Small intestine (tissue), 7 donors: ENCODE results near the gene UBE2J2. TPM values are rescaled to one million over a fixed set of nuclear protein-coding genes. Genes with fewer than 3 reads are reported as not detected.

Experiments
- DNase-seq, 2 donors: peaks; one replicate each; pipeline versions ENCODE4 v3.0.0 to v3.0.0-alpha.2; 2013
- FAIRE-seq: peaks from 2 replicates; lab custom pipeline; 2012; peaks lifted over from hg19 to GRCh38; lab: Jason Lieb, UNC
- H3K27ac ChIP-seq, 3 donors: one replicate each; pipeline ENCODE4 v1.5.1; 2013; ENCODE audit warnings: low read length in 2 of 3, mild to moderate bottlenecking in 2 of 3, control low read depth in 1 of 3, inconsistent platforms in 1 of 3, low read depth in 1 of 3, moderate library complexity in 1 of 3
- H3K27me3 ChIP-seq, 3 donors: one replicate each; pipeline ENCODE4 v1.6.1; 2013; ENCODE audit warnings: low read length in 3 of 3, inconsistent platforms in 1 of 3; ENCODE audit not compliant: control insufficient read depth in 3 of 3, insufficient read depth in 3 of 3
- H3K36me3 ChIP-seq, 3 donors: one replicate each; pipeline ENCODE4 v1.6.1; 2013; ENCODE audit warnings: low read length in 3 of 3, inconsistent platforms in 1 of 3, low read depth in 1 of 3, mild to moderate bottlenecking in 1 of 3, moderate library complexity in 1 of 3; ENCODE audit not compliant: control insufficient read depth in 3 of 3, insufficient read depth in 2 of 3
- H3K4me1 ChIP-seq, 3 donors: one replicate each; pipeline ENCODE4 v1.6.1; 2013; ENCODE audit warnings: low read length in 2 of 3, inconsistent platforms in 1 of 3, low read depth in 1 of 3, mild to moderate bottlenecking in 1 of 3, moderate library complexity in 1 of 3; ENCODE audit not compliant: control insufficient read depth in 3 of 3, insufficient read depth in 2 of 3
- H3K4me3 ChIP-seq, 3 donors: one replicate each; pipeline ENCODE4 v1.5.1; 2013; ENCODE audit warnings: low read length in 3 of 3, control low read depth in 1 of 3, inconsistent platforms in 1 of 3, low read depth in 1 of 3, mild to moderate bottlenecking in 1 of 3, moderate library complexity in 1 of 3
- H3K9me3 ChIP-seq, 2 donors: one replicate each; pipeline ENCODE4 v1.6.1; 2013; ENCODE audit warnings: low read depth in 1 of 2, low read length in 1 of 2; ENCODE audit not compliant: control insufficient read depth in 2 of 2, insufficient read depth in 1 of 2
- WGBS, 3 donors: extraction: QIAGEN DNeasy Blood & Tissue Kit; methylation state at CpG; one replicate each; pipeline ENCODE4 v1.1.7; 2013; 5-methylcytosine and 5-hydroxymethylcytosine counted together
- polyA plus RNA-seq, 4 donors: library from polyadenylated mRNA; stranded (reverse) in 3 of 4; unstranded in 1 of 4; fragments of 200-250 nt in 3 of 4; fragments of 120-200 nt in 1 of 4; gene quantifications; one replicate each; pipeline versions ENCODE4 v1.2.1 to v1.2.3, GENCODE V29; 2013
- donor health status: healthy with polysubstance abuse.
- donor health status: control.
- donor health status: control.
- donor health status: Bipolar disorder and iron deficiency.
- donor health status: healthy.

Gene UBE2J2
- polyA plus RNA-seq, 4 donors = 45.9 to 67.0 (median 60.7) TPM

DNA sequence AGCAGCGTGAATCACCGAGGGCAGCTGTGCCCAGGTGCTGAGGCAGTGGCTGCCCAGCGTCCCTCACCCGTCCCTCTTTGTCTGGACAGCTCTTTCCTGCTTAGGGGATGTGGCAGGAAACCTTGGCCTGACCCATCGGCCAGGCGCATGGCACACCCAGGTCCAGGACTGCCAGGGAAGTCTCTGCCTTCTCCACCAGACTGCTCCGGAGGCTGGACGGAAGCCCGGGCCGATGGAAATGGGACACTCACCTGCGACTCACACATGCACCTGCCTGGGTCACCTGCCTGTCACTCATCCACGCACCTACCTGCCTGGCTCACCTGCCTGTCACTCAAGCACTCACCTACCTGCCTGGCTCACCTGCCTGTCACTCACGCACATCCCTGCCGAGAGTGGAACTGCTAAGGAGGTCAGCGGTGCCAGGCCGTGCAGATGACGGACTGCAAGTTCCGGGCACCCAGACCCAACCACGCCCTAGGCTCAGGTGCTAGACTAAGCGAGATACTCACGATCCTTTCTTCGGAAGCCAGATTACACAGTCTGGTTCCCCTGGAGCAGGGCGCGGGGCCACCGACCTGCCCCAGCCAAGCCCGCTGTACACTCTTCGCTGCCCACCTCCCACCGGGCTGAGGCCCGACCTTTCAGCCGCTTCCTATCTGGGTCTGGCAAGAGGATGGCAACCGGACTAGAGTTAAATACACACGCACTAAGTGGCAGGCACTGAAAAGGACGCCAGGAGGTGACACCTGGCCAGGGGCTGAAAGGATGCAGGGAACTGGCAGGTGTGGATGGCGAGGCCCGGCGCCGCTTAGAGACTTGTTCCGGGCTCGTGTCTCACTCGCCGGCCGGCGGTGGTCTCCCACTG is 1.1 kb downstream of the UBE2J2 start:
- peak; percentile 51 to 82 for DNase-seq
- Histone ChIP-seq H3K27me3 (no peaks in the 10 kb centered on the region), H3K36me3 (peaks cover 0 to 42% (median 2%) of the 10 kb centered on the region in 3 donors), H3K9me3 (no peaks in the 10 kb centered on the region), H3K27ac (peak overlapping the region; percentile 19 to 87 (median 86)), H3K4me3 (peak overlapping the region; percentile 68 to 97 (median 95)), H3K4me1 (peaks cover 3 to 30% (median 10%) of the 10 kb centered on the region in 3 donors)
- WGBS, 3 donors = 12 to 28% (median 22%) methylated on average over 42 to 43 of the region's 43 CpGs
- no peak for FAIRE-seq

GRCh38 chr1:1270813-1271212 is 2.8 kb downstream of the UBE2J2 start:
- 68 to 84% (median 82%) methylated on average over 7 of the region's 7 CpGs for WGBS, 3 donors
- Histone ChIP-seq H3K4me1 (peaks cover 3 to 30% (median 10%) of the 10 kb centered on the region in 3 donors), H3K27me3 (no peaks in the 10 kb centered on the region), H3K36me3 (peaks cover 0 to 57% (median 6%) of the 10 kb centered on the region in 3 donors), H3K4me3 (no peak overlapping the region), H3K9me3 (no peaks in the 10 kb centered on the region), H3K27ac (no peak overlapping the region)
- FAIRE-seq (no peak), DNase-seq (no peak)

DNA sequence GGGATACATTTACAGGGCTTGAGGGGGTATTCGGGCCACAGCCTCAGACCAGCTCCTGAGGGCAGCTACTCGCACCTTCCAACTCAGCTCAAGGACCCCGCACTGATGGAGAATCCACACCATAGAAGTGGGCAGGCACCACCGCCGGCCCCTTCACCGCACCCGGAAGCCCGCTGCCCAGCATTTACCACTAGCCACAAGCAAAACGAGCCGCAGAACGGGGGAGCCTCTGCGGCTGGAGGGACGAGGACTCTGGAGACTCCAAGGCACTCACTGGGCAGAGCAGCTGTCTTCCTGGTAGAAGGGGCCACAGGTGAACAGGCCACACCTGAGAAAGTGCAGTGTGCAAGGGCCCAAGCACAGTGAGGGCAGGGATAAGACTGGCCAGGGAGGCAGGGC is 5.4 kb downstream of the UBE2J2 start:
- no peak for FAIRE-seq
- Histone ChIP-seq H3K27ac (no peak overlapping the region), H3K27me3 (no peaks in the 10 kb centered on the region), H3K36me3 (peaks cover 0 to 79% (median 7%) of the 10 kb centered on the region in 3 donors), H3K9me3 (no peaks in the 10 kb centered on the region), H3K4me3 (no peak overlapping the region), H3K4me1 (peaks cover 3 to 20% (median 10%) of the 10 kb centered on the region in 3 donors)
- WGBS, 3 donors = 96 to 97% (median 96%) methylated on average over 13 of the region's 13 CpGs
- DNase-seq = no peak

GRCh38 chr1:1267488-1268283 is 6.0 kb downstream of the UBE2J2 start:
- no peak overlapping the region for H3K27ac ChIP-seq
- WGBS, 3 donors = 95 to 97% (median 95%) methylated on average over 39 of the region's 39 CpGs
- peaks cover 3 to 84% (median 13%) of the 10 kb centered on the region in 3 donors for H3K36me3 ChIP-seq
- DNase-seq (no peak), FAIRE-seq (no peak)
- peaks cover 3 to 20% (median 10%) of the 10 kb centered on the region in 3 donors for H3K4me1 ChIP-seq
- H3K27me3 ChIP-seq = no peaks in the 10 kb centered on the region
- H3K9me3 ChIP-seq = no peaks in the 10 kb centered on the region
- no peak overlapping the region for H3K4me3 ChIP-seq

DNA sequence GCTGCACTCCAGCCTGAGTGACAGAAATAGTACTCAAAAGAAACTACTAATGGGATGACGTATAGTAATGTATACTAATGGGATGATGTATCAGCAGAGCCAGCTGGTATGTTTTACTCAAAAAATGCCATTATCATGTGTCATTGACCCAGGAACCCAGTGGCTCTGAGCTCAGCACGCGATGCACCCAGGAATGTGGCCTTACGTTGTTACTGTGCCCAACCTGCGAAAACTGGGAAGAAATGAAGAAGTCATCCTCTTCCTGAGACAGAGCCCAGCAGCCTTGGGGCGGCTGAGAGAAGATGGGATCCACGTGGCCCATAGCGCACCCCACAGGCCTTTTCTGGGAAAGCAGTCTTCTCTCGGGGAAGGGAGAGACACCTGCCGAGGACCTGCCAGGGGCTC is 8.8 kb downstream of the UBE2J2 start:
- Histone ChIP-seq H3K4me3 (no peak overlapping the region), H3K9me3 (no peaks in the 10 kb centered on the region), H3K4me1 (no peaks in the 10 kb centered on the region), H3K27ac (no peak overlapping the region), H3K27me3 (no peaks in the 10 kb centered on the region), H3K36me3 (peaks cover 11 to 88% (median 23%) of the 10 kb centered on the region in 3 donors)
- FAIRE-seq (no peak), DNase-seq (no peak)
- WGBS, 3 donors = 79 to 88% (median 84%) methylated on average over 10 of the region's 10 CpGs

DNA sequence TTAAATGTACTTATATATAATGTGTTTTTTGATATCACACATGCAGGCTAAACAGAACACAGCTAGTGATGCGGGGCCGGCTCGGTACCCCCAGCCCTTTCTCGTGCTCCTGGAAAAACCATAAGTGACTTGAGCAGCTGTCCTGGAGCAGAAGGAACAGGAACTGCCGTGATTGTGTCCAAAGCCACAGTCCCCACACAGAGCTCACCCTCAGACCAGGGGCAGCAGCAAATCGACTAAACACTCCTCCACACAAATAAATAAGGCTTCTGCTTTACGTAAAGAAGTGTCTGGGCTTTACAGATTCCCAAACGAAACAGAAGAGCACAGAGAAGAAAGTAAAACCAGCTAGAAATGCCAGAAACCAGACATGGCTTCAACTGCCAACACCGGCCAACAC is 9.6 kb downstream of the UBE2J2 start:
- H3K27me3 ChIP-seq = no peaks in the 10 kb centered on the region
- WGBS, 3 donors = 88 to 95% (median 94%) methylated on average over 9 of the region's 9 CpGs
- DNase-seq = no peak
- H3K4me3 ChIP-seq = no peak overlapping the region
- no peak overlapping the region for H3K27ac ChIP-seq
- H3K36me3 ChIP-seq = peaks cover 11 to 91% (median 23%) of the 10 kb centered on the region in 3 donors
- no peaks in the 10 kb centered on the region for H3K9me3 ChIP-seq
- FAIRE-seq = no peak
- no peaks in the 10 kb centered on the region for H3K4me1 ChIP-seq

GRCh38 chr1:1262758-1263157 is 10.9 kb downstream of the UBE2J2 start:
- H3K36me3 ChIP-seq = peaks cover 11 to 87% (median 23%) of the 10 kb centered on the region in 3 donors
- DNase-seq = no peak

DNA sequence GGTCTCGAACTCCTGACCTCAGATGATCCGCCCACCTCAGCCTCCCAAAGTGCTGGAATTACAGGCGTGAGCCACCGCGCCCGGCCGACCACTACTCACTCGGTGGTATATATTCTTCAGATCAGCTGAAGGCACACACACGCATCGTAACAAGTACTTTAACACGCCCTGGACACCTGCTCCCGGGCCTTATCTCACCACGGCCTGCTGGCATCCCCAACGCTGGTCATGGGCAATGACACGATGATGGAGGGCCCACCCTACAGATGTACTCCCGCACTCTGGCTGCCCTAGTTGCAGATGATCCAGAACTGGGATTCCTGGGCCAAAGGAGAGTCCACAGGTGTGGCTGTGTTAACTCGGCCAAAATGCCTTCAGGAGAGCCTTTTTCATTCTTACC is 11.6 kb downstream of the UBE2J2 start:
- FAIRE-seq = no peak
- WGBS, 3 donors = 91 to 94% (median 94%) methylated on average over 15 to 17 of the region's 17 CpGs
- Histone ChIP-seq H3K27me3 (no peaks in the 10 kb centered on the region), H3K27ac (no peak overlapping the region), H3K4me1 (no peaks in the 10 kb centered on the region), H3K36me3 (peaks cover 15 to 86% (median 17%) of the 10 kb centered on the region in 3 donors), H3K4me3 (no peak overlapping the region), H3K9me3 (no peaks in the 10 kb centered on the region)
- no peak for DNase-seq

More at GRCh38 chr1:1262758-1263157, 10.9 kb downstream of the UBE2J2 start:
- WGBS, 3 donors = 93 to 97% (median 95%) methylated on average over 8 of the region's 8 CpGs
- H3K27ac ChIP-seq = no peak overlapping the region
- no peaks in the 10 kb centered on the region for H3K4me1 ChIP-seq
- no peak overlapping the region for H3K4me3 ChIP-seq
- no peaks in the 10 kb centered on the region for H3K9me3 ChIP-seq
- FAIRE-seq = no peak
- H3K27me3 ChIP-seq = no peaks in the 10 kb centered on the region
